Ishikawa (cell line): ENCODE measurements around the gene NUDC.

Source experiments
- CEBPB ChIP-seq: IDR thresholded peaks from 2 replicates; pipeline ENCODE4 v1.6.1; 2012
- CREB1 ChIP-seq: IDR thresholded peaks from 2 replicates; pipeline ENCODE4 v1.6.1; 2012; ENCODE audit warnings: low read depth
- EGR1 ChIP-seq: IDR thresholded peaks from 2 replicates; pipeline ENCODE4 v1.6.1; 2012
- EP300 ChIP-seq: IDR thresholded peaks from 2 replicates; pipeline ENCODE4 v1.6.1; 2012; ENCODE audit warnings: borderline replicate concordance
- FOXM1 ChIP-seq: IDR thresholded peaks from 2 replicates; pipeline ENCODE4 v1.6.1; 2012; ENCODE audit warnings: low read depth, borderline replicate concordance
- NFIC ChIP-seq: IDR thresholded peaks from 2 replicates; pipeline ENCODE4 v1.6.1; 2012
- RAD21 ChIP-seq: IDR thresholded peaks from 2 replicates; pipeline ENCODE4 v1.6.1; 2012; ENCODE audit warnings: low read depth
- REST ChIP-seq: IDR thresholded peaks from 2 replicates; pipeline ENCODE4 v1.6.1; 2012; ENCODE audit warnings: low read depth, mild to moderate bottlenecking
- TAF1 ChIP-seq: IDR thresholded peaks from 2 replicates; pipeline ENCODE4 v1.6.1; 2012; ENCODE audit warnings: low read depth, mild to moderate bottlenecking
- TCF12 ChIP-seq: IDR thresholded peaks from 2 replicates; pipeline ENCODE4 v1.6.1; 2012; ENCODE audit warnings: low read depth
- TEAD4 ChIP-seq: IDR thresholded peaks from 2 replicates; pipeline ENCODE4 v1.6.1; 2012
- YY1 ChIP-seq: IDR thresholded peaks from 2 replicates; pipeline ENCODE4 v1.6.1; 2012; ENCODE audit warnings: low read depth
- ZBTB7A ChIP-seq: IDR thresholded peaks from 2 replicates; pipeline ENCODE4 v1.6.1; 2012; ENCODE audit warnings: low read depth
- TF ChIP-seq, protein P1 (sequence below): IDR thresholded peaks from 2 replicates; pipeline ENCODE4 v1.6.1; 2012
- TF ChIP-seq, protein P2 (sequence below): IDR thresholded peaks from 2 replicates; pipeline ENCODE4 v1.6.1; 2012

NUDC gene

GRCh38 chr1:26923711-26924110 lies 2.2 kb downstream of the NUDC start:
- no peak for TF ChIP-seq RAD21
- no peak for TF ChIP-seq EP300
- TF ChIP-seq CREB1, result no peak
- TF ChIP-seq YY1, result no peak
- TF ChIP-seq TAF1, result no peak
- no peak for TF ChIP-seq FOXM1
- TF ChIP-seq TEAD4, result no peak
- TF ChIP-seq TCF12, result no peak
- no peak for TF ChIP-seq EGR1
- TF ChIP-seq, protein P1, sequence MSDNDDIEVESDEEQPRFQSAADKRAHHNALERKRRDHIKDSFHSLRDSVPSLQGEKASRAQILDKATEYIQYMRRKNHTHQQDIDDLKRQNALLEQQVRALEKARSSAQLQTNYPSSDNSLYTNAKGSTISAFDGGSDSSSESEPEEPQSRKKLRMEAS, result no peak
- TF ChIP-seq NFIC, result no peak
- no peak for TF ChIP-seq ZBTB7A

- no peak for TF ChIP-seq RAD21
- no peak for TF ChIP-seq CREB1
- TF ChIP-seq TEAD4, result no peak
- TF ChIP-seq, protein P2, sequence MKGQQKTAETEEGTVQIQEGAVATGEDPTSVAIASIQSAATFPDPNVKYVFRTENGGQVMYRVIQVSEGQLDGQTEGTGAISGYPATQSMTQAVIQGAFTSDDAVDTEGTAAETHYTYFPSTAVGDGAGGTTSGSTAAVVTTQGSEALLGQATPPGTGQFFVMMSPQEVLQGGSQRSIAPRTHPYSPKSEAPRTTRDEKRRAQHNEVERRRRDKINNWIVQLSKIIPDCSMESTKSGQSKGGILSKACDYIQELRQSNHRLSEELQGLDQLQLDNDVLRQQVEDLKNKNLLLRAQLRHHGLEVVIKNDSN, result no peak
- TF ChIP-seq ZBTB7A, result no peak
- TF ChIP-seq REST, result no peak
- no peak for TF ChIP-seq TAF1
- no peak for TF ChIP-seq YY1
- no peak for TF ChIP-seq EP300
- no peak for TF ChIP-seq EGR1
- TF ChIP-seq, protein P1, result no peak
- no peak for TF ChIP-seq TCF12
- no peak for TF ChIP-seq CEBPB
- TF ChIP-seq FOXM1, result no peak
- TF ChIP-seq NFIC, result no peak
These were observed 11.0 kb downstream of the NUDC start for GRCh38 chr1:26932531-26932930.

DNA sequence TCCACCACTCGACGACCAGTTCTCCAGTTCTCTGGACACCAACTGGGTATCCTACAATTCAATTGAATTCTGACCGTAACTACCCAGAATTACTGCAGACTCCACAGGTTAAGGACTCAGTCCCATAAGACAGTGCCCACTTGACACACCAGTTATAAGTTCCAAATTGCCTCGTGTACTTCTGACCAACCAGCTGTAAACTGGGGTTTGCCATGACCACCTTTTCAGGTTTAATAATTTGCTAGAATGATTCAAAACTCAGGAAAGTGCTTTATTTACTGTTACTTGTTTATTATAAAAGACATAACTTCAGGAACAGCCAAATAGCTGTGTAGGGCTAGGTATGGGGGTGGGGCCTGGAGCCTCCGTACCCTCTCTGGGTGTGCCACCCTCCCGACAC lies 15.3 kb downstream of the NUDC start:
- TF ChIP-seq NFIC (no peak), REST (no peak), RAD21 (no peak), TCF12 (no peak), EP300 (no peak), ZBTB7A (no peak)
- TF ChIP-seq, protein P2, result no peak
- TF ChIP-seq, protein P1, result no peak

DNA sequence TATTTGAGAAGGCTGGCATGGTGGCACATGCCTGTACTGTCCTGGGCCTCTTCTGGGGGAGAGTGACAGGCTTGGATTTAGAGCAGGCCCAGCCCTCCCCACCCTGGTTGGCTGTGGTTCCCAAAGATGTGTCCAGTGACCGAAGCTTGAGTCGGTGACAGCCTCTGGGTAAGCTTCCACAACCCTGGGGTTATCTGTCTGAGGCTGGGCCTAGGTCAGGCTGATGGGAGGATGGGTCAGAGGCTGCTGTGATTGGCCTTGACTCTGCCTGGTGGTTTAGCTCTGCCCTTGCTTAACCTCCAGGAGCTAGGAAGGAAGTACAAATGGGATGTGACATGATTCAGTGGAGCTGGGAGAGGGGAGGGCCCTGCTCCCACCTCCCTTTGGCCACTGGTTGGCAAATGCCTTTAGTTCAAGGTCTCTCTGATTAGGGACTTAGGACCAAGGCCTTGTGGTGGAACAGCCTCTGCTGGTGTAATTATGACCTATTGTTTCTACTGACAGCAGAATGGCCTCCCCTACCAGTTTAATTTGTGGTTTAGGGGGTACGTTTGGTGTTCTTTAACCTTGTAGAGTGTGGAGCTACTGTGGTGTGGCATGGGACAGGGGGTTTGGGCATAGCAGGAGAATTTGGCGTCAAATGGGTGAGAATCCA lies 16.6 kb downstream of the NUDC start:
- TF ChIP-seq ZBTB7A, result no peak
- TF ChIP-seq TCF12, result no peak
- no peak for TF ChIP-seq CREB1
- TF ChIP-seq YY1, result no peak
- TF ChIP-seq FOXM1, result no peak
- TF ChIP-seq RAD21, result no peak
- TF ChIP-seq EP300, result no peak
- TF ChIP-seq, protein P1, result no peak
- no peak for TF ChIP-seq REST
